K562 (cell line): ENCODE data around the gene S100A3. TPM values are rescaled to one million over a fixed set of nuclear protein-coding genes. Genes with fewer than 3 reads are reported as not detected.

Source experiments
- CREB1 ChIP-seq, 2 experiments: sonication (generic) in 1 of 2; formaldehyde crosslinking in 1 of 2; IDR thresholded peaks; 2 replicates each; pipeline versions ENCODE4 v1.6.1 to v1.8.0; 2012 to 2022; ENCODE audit warnings: inconsistent platforms in 1 of 2, mild to moderate bottlenecking in 1 of 2, missing genetic modification reagents in 1 of 2, moderate library complexity in 1 of 2
- DDX20 ChIP-seq: fragments of 450-650 bp; IDR thresholded peaks from 2 replicates; pipeline ENCODE4 v1.6.1; 2016; ENCODE audit warnings: missing genetic modification characterization, low read depth, mild to moderate bottlenecking, missing compliant biosample characterization, moderate library complexity
- HDAC2 ChIP-seq: fragments of 450-650 bp; IDR thresholded peaks from 2 replicates; pipeline ENCODE4 v1.6.1; 2016; ENCODE audit warnings: mild to moderate bottlenecking
- MAFF ChIP-seq: IDR thresholded peaks from 2 replicates; pipeline ENCODE4 v1.6.1; 2012; ENCODE audit warnings: low read length, improper control_type of control experiment
- MEF2D ChIP-seq: conservative IDR thresholded peaks from 2 replicates; pipeline ENCODE4 v1.6.1; 2016; ENCODE audit warnings: low read depth, missing genetic modification characterization, missing compliant biosample characterization
- MTA2 ChIP-seq: fragments of 450-650 bp; IDR thresholded peaks from 2 replicates; pipeline ENCODE4 v1.6.1; 2016; ENCODE audit warnings: low read depth
- NEUROD1 ChIP-seq: fragments of 150-350 bp; IDR thresholded peaks from 2 replicates; pipeline ENCODE4 v1.6.1; 2014; ENCODE audit warnings: borderline replicate concordance, low read length, low read depth; ENCODE audit not compliant: partially characterized antibody
- SAP30 ChIP-seq: fragments of 200-600 bp; sonication (generic); IDR thresholded peaks from 2 replicates; pipeline ENCODE4 v1.6.1; 2012; ENCODE audit warnings: borderline replicate concordance, low read depth, mild to moderate bottlenecking, moderate library complexity, low read length, control low read depth, inconsistent platforms; ENCODE audit not compliant: insufficient read depth, poor library complexity, severe bottlenecking
- ZBED1 ChIP-seq: IDR thresholded peaks from 2 replicates; pipeline ENCODE4 v1.6.1; 2014
- ZBTB7A ChIP-seq: IDR thresholded peaks from 2 replicates; pipeline ENCODE4 v1.6.1; 2011; ENCODE audit warnings: low read depth, mild to moderate bottlenecking, low read length, moderate library complexity, borderline replicate concordance; ENCODE audit not compliant: control insufficient read depth
- ZNF3 ChIP-seq: fragments of 250-450 bp; sonication (Bioruptor Pico); IDR thresholded peaks from 2 replicates; pipeline ENCODE4 v1.5.0; 2021; ENCODE audit warnings: mild to moderate bottlenecking, moderate library complexity
- ZNF551 ChIP-seq: fragments of 250-450 bp; sonication (Bioruptor Pico); IDR thresholded peaks from 2 replicates; pipeline ENCODE4 v1.5.0; 2021; ENCODE audit warnings: mild to moderate bottlenecking, moderate library complexity
- ZNF668 ChIP-seq: fragments of 250-450 bp; sonication (Bioruptor Pico); IDR thresholded peaks from 2 replicates; pipeline ENCODE4 v1.8.0; 2022; ENCODE audit warnings: mild to moderate bottlenecking, inconsistent platforms
- polyA plus RNA-seq, 8 experiments: library from polyadenylated mRNA; depleted of rRNA in 4 of 8; stranded (reverse) in 5 of 8; unstranded in 3 of 8; fragments of >200 nt; fragmentation: Nextera tagmentation in 2 of 8; fragmentation: Illumina TruSeq in 1 of 8; extraction: Ambion mirVana in 2 of 8; extraction: Trizol in 1 of 8; gene quantifications; 2 replicates each; pipeline versions ENCODE4 v1.2.1 to v1.2.3, GENCODE V29; 2011 to 2014; ENCODE audit warnings: inconsistent platforms in 1 of 8, missing spikeins in 1 of 8
- total RNA-seq, 7 experiments: library from RNA; depleted of rRNA in 6 of 7; stranded (reverse); fragments of >200 nt in 6 of 7; fragmentation: Illumina TruSeq in 2 of 7; extraction: Trizol in 2 of 7; gene quantifications; 2 replicates each; pipeline versions ENCODE4 v1.2.1 to v1.2.3, GENCODE V29; 2011 to 2021; ENCODE audit warnings: low replicate concordance in 1 of 7
- TF ChIP-seq, protein P1 (sequence below), 2 experiments: fragments of 450-650 bp; IDR thresholded peaks; 2 replicates each; pipeline ENCODE4 v1.6.1; 2018; ENCODE audit warnings: mild to moderate bottlenecking in 2 of 2, low read depth in 1 of 2; ENCODE audit not compliant: partially characterized antibody in 2 of 2
- TF ChIP-seq, protein P2 (sequence below): sonication (generic); formaldehyde crosslinking; IDR thresholded peaks from 2 replicates; pipeline ENCODE4 v1.5.0; 2020; ENCODE audit warnings: missing genetic modification reagents
- TF ChIP-seq, protein P3 (sequence below): fragments of 450-650 bp; IDR thresholded peaks from one replicate; pipeline ENCODE4 v1.6.1; 2018; ENCODE audit warnings: mild to moderate bottlenecking, moderate library complexity; ENCODE audit not compliant: partially characterized antibody
- TF ChIP-seq, protein P4 (sequence below): fragments of 250-450 bp; sonication (Bioruptor Pico); IDR thresholded peaks from 2 replicates; pipeline ENCODE4 v1.8.0; 2021; ENCODE audit warnings: mild to moderate bottlenecking, moderate library complexity

S100A3 gene
- total and polyA plus RNA-seq, 9 of the 15 experiments (the other 6 are each of a cell fraction or from before 2014, with no cell fraction given), result 0.08 to 1.7 (median 0.18) TPM; not detected in 4

DNA sequence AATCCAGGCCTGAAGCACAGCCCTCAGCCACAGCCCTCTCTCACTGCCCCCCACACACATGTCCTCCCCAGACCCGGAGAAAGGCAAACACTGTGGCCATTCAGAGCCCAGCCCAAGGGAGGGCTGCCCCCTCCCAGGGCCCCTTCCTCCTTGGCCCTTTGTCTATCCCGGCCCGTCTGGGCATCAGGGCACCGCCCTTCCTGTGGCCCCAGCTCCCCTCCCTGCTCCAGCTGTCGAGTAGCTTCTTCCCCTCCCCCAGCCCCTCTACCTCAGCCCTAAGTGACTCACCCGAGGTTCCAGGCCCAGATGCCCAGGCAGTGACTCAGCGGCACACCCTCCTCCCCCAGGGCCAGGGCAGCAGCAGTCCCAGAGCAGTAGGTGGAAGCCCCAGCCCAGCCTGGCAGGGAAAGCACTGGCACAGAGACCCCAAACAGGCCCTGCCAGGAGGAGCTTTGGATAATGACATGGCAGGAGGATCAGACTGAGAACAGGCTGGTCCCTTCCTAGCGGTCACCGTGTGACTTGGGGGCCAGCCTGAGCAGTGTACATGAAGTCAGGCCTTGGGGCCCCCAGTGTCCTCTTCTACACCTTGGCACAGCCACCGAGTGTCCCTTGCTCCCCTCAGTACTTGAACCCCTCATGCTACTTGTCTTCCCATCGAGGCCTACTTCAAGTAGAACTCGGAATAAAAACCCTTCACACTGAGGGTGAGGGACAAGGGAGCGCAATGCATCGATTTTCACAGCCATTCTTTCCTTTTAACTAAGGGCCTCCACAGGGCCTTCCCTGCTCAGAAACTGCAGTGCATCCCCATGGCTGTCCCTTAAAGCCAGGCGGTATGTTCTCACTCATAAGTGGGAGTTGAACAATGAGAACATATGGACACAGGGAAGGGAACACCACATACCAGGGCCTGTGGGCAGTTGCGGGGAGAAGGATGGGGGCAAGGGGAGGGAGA is 17.6 kb upstream of the S100A3 start (continued):
- TF ChIP-seq, protein P1, sequence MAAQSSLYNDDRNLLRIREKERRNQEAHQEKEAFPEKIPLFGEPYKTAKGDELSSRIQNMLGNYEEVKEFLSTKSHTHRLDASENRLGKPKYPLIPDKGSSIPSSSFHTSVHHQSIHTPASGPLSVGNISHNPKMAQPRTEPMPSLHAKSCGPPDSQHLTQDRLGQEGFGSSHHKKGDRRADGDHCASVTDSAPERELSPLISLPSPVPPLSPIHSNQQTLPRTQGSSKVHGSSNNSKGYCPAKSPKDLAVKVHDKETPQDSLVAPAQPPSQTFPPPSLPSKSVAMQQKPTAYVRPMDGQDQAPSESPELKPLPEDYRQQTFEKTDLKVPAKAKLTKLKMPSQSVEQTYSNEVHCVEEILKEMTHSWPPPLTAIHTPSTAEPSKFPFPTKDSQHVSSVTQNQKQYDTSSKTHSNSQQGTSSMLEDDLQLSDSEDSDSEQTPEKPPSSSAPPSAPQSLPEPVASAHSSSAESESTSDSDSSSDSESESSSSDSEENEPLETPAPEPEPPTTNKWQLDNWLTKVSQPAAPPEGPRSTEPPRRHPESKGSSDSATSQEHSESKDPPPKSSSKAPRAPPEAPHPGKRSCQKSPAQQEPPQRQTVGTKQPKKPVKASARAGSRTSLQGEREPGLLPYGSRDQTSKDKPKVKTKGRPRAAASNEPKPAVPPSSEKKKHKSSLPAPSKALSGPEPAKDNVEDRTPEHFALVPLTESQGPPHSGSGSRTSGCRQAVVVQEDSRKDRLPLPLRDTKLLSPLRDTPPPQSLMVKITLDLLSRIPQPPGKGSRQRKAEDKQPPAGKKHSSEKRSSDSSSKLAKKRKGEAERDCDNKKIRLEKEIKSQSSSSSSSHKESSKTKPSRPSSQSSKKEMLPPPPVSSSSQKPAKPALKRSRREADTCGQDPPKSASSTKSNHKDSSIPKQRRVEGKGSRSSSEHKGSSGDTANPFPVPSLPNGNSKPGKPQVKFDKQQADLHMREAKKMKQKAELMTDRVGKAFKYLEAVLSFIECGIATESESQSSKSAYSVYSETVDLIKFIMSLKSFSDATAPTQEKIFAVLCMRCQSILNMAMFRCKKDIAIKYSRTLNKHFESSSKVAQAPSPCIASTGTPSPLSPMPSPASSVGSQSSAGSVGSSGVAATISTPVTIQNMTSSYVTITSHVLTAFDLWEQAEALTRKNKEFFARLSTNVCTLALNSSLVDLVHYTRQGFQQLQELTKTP (IDR thresholded peaks at IDR 0.05; ENCODE audit: low read depth in 1 of 2, partially characterized antibody in 2 of 2), result peak in 1 of 2 experiments; percentile 30
- TF ChIP-seq, protein P2, sequence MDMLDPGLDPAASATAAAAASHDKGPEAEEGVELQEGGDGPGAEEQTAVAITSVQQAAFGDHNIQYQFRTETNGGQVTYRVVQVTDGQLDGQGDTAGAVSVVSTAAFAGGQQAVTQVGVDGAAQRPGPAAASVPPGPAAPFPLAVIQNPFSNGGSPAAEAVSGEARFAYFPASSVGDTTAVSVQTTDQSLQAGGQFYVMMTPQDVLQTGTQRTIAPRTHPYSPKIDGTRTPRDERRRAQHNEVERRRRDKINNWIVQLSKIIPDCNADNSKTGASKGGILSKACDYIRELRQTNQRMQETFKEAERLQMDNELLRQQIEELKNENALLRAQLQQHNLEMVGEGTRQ (CRISPR knock-in tag), result no peak
- TF ChIP-seq ZNF551 (no peak), SAP30 (no peak), MTA2 (peak; percentile 59), NEUROD1 (peak; percentile 83), HDAC2 (peak; percentile 85), MAFF (peak; percentile 9; the same call in 1 of the 2 replicates), MEF2D (tag) (no peak; the same call in 1 of the 2 replicates), ZNF3 (CRISPR knock-in tag) (no peak), DDX20 (tag) (no peak), CREB1 (IDR thresholded peaks at IDR 0.05) (no peak), CREB1 (CRISPR knock-in tag; IDR thresholded peaks at IDR 0.05) (peak; percentile 63; the same call in 1 of the 2 replicates), ZNF668 (CRISPR knock-in tag) (peak; percentile 77; the same call in 1 of the 2 replicates), ZBED1 (no peak), ZBTB7A (peak; percentile 77; the same call in 1 of the 2 replicates)
- TF ChIP-seq, protein P3, sequence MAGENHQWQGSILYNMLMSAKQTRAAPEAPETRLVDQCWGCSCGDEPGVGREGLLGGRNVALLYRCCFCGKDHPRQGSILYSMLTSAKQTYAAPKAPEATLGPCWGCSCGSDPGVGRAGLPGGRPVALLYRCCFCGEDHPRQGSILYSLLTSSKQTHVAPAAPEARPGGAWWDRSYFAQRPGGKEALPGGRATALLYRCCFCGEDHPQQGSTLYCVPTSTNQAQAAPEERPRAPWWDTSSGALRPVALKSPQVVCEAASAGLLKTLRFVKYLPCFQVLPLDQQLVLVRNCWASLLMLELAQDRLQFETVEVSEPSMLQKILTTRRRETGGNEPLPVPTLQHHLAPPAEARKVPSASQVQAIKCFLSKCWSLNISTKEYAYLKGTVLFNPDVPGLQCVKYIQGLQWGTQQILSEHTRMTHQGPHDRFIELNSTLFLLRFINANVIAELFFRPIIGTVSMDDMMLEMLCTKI, result no peak
- TF ChIP-seq, protein P4, sequence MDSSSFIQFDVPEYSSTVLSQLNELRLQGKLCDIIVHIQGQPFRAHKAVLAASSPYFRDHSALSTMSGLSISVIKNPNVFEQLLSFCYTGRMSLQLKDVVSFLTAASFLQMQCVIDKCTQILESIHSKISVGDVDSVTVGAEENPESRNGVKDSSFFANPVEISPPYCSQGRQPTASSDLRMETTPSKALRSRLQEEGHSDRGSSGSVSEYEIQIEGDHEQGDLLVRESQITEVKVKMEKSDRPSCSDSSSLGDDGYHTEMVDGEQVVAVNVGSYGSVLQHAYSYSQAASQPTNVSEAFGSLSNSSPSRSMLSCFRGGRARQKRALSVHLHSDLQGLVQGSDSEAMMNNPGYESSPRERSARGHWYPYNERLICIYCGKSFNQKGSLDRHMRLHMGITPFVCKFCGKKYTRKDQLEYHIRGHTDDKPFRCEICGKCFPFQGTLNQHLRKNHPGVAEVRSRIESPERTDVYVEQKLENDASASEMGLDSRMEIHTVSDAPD, result no peak
